Epithelial cell of proximal tubule (primary cell): ENCODE data around the gene SNAP25. TPM values are rescaled to one million over a fixed set of nuclear protein-coding genes. Genes with fewer than 3 reads are reported as not detected.

Experiments
- DNase-seq: peaks from one replicate; pipeline ENCODE4 v3.0.0-alpha.2; 2011; ENCODE audit warnings: low read depth
- H3K4me3 ChIP-seq: 2 replicates; pipeline ENCODE4 v1.5.1; 2011; ENCODE audit warnings: low read depth, mild to moderate bottlenecking, low read length
- CTCF ChIP-seq: conservative IDR thresholded peaks from 2 replicates; pipeline ENCODE4 v1.5.1; 2012; ENCODE audit warnings: low read depth, mild to moderate bottlenecking, low read length
- total RNA-seq: library from RNA; depleted of rRNA; stranded (reverse); fragments of >200 nt; gene quantifications from 2 replicates; pipeline ENCODE4 v1.2.3, GENCODE V29; 2015

Gene SNAP25
- total RNA-seq, 1 donor from 2014 or later: 1.4 TPM

GRCh38 chr20:10177326-10177725, 41.3 kb upstream of the SNAP25 start:
- no peak for DNase-seq
- TF ChIP-seq CTCF: no peak
- H3K4me3 ChIP-seq: no peak overlapping the region

- H3K4me3 ChIP-seq: no peak overlapping the region
- no peak for DNase-seq
- TF ChIP-seq CTCF: no peak
Observed at GRCh38 chr20:10178091-10178490, 40.5 kb upstream of the SNAP25 start.

GRCh38 chr20:10178727-10179313, 39.8 kb upstream of the SNAP25 start:
- no peak for TF ChIP-seq CTCF
- no peak overlapping the region for H3K4me3 ChIP-seq
- DNase-seq: no peak

GRCh38 chr20:10179574-10180298, 38.9 kb upstream of the SNAP25 start:
- no peak overlapping the region for H3K4me3 ChIP-seq
- no peak for DNase-seq
- TF ChIP-seq CTCF: peak; percentile 62

GRCh38 chr20:10180651-10181235, 37.9 kb upstream of the SNAP25 start:
- DNase-seq: no peak
- H3K4me3 ChIP-seq: no peak overlapping the region
- no peak for TF ChIP-seq CTCF

GRCh38 chr20:10185741-10186558, 32.7 kb upstream of the SNAP25 start:
- H3K4me3 ChIP-seq: no peak overlapping the region
- no peak for TF ChIP-seq CTCF
- no peak for DNase-seq
